GM19468 (cell line): ENCODE data around the gene RHOU.
"Not testable (repeated sequence)": the region's sequence is repeated elsewhere in the genome, so short reads cannot be mapped to it uniquely, and the experiment has no call there.

Source experiments
- ATAC-seq: cut with Tn5 transposase; IDR thresholded peaks from one replicate; pipeline ENCODE4 v1.9.1; 2021; ENCODE audit warnings: mild to moderate bottlenecking, moderate library complexity, moderate number of reproducible peaks; ENCODE audit not compliant: unreplicated experiment; ENCODE audit errors: extremely low read depth

The RHOU gene

GRCh38 chr1:228734881-228735801 lies at the start of gene RHOU:
RHOU (plus strand) TSS chr1:228735479; CDS start chr1:228735743, 264 bp downstream.
- ATAC-seq: no peak

- ATAC-seq: no peak
These were observed 47.7 kb upstream of the RHOU start for GRCh38 chr1:228687587-228687986.

GRCh38 chr1:228689255-228689654 lies 46.0 kb upstream of the RHOU start:
- ATAC-seq: no peak

- no peak for ATAC-seq
These were observed 44.1 kb upstream of the RHOU start for GRCh38 chr1:228691211-228691610.

GRCh38 chr1:228691926-228692325 lies 43.4 kb upstream of the RHOU start:
- no peak for ATAC-seq

GRCh38 chr1:228694447-228694846 lies 40.8 kb upstream of the RHOU start:
- not testable (repeated sequence) for ATAC-seq

- ATAC-seq: no peak
These were observed 40.0 kb upstream of the RHOU start for GRCh38 chr1:228695015-228695955.

GRCh38 chr1:228697207-228698016 lies 37.9 kb upstream of the RHOU start:
- no peak for ATAC-seq

GRCh38 chr1:228698017-228698329 lies 37.3 kb upstream of the RHOU start:
- no peak for ATAC-seq

- ATAC-seq: no peak
These were observed 32.8 kb upstream of the RHOU start for GRCh38 chr1:228702433-228702832.

- ATAC-seq: no peak
These were observed 29.0 kb upstream of the RHOU start for GRCh38 chr1:228706305-228706704.

GRCh38 chr1:228717081-228717480 lies 18.2 kb upstream of the RHOU start:
- ATAC-seq: no peak

- no peak for ATAC-seq
These were observed 13.9 kb upstream of the RHOU start for GRCh38 chr1:228721407-228721806.

- ATAC-seq: no peak
These were observed 12.0 kb upstream of the RHOU start for GRCh38 chr1:228723287-228723686.

- no peak for ATAC-seq
These were observed 11.4 kb upstream of the RHOU start for GRCh38 chr1:228723921-228724320.

- no peak for ATAC-seq
These were observed 10.1 kb upstream of the RHOU start for GRCh38 chr1:228725178-228725577.

- ATAC-seq: no peak
These were observed 7.6 kb upstream of the RHOU start for GRCh38 chr1:228727681-228728171.

- no peak for ATAC-seq
These were observed 2.9 kb upstream of the RHOU start for GRCh38 chr1:228732426-228732825.

- ATAC-seq: no peak
These were observed 1.7 kb upstream of the RHOU start for GRCh38 chr1:228733576-228733975.
